OCI-LY3 (cell line): Measurements from ENCODE around the gene EFEMP2.

Experiments used
- CTCF ChIP-seq: fragments of 200-600, 300-600 bp; sonication (generic); IDR thresholded peaks from 2 replicates; pipeline ENCODE4 v1.5.1; 2014; ENCODE audit warnings: antibody characterized with exemption, low read length, low read depth
- EZH2phosphoT487 ChIP-seq: fragments of 200-600 bp; shearing (Covaris generic); IDR thresholded peaks from 2 replicates; pipeline ENCODE4 v1.6.1; 2018; ENCODE audit warnings: antibody characterized with exemption, mixed run types, low read depth

- TF ChIP-seq CTCF (no peak), EZH2phosphoT487 (no peak)
Measured at GRCh38 chr11:65855927-65856363, 16.7 kb downstream of the EFEMP2 start.
